NCI-H345 treated with DMSO at 0.1 percent for 48 hours (cell line): ENCODE data around the gene OTOG.

Experiments used
- DNase-seq: peaks from one replicate; lab custom pipeline; 2025; ENCODE audit not compliant: unreplicated experiment; lab: John Stamatoyannopoulos, UW

The OTOG gene

DNA sequence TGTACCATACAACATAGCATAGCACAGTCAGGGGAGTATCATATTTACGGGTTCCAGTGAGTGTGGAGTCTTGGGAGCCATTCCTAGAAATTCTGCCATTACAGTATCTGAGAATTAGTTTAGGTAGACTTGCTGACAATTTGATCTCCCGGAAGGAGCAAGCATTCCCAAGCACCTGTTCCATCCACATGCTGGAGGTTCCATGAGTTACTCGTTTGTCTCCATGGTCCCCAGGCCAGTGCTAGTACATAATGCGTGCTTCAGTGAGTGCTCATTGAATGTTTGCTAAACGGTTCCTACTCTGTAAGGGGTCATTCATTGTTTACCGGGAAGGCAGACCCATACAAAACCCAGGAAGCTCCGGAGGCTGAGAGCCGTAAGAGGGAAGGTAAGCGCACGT, 144.9 kb downstream of the OTOG start:
- DNase-seq = no peak

DNA sequence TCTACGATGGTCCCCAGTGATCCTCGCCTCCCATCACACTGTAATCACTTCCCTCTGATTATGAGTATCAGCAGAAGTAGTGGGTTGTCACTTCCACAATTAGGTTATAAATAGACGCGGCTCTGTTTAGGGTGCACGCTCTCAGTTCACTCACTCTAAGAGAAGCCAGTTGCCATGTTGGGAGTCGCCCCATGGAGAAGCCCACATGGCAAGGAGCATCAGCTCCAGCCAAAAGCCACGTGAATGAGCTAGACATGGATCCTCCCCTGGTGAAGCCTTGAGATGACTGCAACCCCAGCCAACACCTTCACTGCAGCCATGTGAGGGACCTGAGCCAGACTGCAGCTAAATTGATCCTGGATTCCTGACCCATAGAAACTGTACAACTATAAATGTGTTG, 145.9 kb downstream of the OTOG start:
- DNase-seq = no peak

DNA sequence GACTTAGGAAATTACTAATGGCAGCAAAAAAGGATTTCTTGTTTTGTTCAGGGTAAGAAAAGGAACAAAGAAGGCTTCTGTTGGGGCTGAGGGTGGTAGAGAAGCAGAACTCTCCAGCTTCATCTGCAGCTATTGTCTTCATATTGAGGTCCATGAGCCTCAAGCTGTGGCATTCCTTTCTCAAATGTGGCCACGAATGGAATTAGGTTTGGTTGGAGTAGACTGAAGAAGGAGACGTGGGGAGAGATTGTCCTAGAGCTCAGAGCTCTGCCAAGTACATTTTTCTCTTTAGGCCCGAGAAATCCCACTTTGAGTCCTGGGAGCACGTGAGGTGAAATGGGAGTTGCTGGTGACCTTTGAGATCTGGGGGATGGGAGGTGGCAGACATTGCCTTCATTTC, 146.5 kb downstream of the OTOG start:
- DNase-seq = no peak

DNA sequence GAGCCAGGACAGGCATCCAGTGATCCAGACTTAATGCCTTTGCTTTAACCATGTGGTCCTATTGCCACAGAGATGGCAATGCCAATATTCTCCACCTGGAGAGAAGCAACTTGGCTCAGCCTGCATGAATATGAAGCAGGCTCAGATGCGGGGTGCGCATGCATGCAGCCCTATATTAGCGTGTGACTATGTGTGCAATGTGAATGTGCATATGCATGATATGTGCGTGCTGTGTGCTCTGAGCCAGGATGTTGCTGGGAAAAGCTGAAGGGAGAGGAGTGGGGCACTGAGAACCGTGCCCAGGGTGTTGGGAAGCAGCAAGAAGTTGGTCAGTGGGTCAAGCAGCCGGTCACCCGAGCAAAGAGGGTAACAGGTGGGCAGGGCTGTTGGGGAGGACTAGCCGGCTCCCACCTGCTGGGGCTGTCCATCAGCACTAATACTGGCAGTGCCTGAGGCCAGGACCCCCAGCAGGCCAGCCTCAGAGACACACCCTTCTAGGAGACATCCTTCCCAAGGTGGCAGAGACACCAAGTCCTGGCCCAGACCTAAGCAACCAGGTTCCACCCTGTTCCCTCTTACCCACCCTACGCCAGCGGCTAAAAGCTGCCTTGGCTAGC, 147.5 kb downstream of the OTOG start:
- no peak for DNase-seq

DNA sequence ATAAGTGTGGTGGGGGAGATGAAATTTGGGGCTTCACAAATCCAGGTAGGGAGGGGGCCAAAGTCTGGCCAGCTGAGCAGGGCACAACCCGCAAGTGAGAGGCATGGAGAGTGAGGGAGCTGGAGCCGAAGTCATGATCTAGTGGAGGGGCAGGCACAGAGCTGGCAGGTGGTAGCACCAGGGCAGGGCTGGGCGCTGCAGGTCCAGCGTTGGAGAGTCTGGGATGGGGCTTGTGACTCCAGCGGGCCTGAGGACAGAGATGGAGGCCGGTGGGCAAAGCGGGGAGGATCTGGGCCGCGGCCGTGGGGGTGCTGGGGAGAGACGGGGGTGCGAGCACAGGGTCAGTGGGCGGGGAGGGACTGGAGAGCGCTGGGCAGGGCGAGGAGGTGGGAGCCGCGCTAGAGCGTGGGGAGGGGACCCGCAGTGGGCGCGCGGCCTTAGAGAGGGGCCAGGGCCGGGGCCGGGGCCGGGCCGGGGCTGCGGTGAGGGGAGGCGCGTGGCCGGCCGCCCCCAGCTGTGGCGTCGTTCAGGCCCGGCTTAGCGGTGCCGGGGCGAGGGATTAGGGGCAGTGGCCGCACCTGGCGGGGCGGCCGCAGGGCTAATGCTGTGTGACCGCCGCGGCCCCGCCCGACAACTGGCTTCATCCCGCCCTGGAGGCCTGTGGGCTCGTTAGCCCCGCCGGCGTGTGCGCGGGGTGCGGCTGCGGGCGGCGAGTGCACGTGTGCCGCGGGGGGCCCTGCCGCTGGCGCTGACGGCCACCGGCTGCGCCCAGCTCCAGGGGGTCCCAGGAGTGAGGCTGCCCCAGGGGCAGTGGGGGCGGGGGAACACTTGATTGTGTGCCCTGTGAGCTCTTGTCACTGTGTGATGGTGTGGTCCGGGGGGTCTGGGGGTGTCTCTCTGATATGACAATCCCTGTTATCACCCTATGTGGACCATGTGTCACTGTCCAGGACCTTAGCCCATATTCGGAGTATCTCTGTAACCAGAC, 148.7 kb downstream of the OTOG start:
- DNase-seq = no peak

DNA sequence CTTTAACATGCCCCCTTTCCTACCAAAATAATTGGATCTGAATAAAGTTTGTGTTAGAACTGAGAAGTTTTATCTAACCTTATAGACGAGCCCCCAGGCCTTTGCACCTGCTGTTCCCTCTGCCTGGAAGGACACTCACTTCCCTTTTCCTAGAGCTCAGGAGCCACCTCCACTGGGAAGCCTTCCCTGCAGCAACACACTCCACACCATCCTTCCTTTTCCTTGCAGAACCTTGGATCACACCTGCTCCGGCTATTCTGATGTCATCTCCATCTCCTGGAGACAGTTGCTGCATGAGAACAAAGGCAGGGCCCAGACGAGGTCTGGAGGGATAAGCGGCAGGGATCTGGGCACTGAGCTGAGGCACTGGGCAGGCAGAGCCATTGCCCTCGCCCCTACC, 149.7 kb downstream of the OTOG start:
- no peak for DNase-seq
